Astrocyte (in vitro differentiated cells and primary cell): ENCODE results near the gene TAGLN2.

ENCODE experiments used
- CTCF ChIP-seq: IDR thresholded peaks from 2 replicates; pipeline ENCODE4 v1.5.1; 2011; ENCODE audit warnings: low read depth, mild to moderate bottlenecking, inconsistent platforms, low read length, moderate library complexity; ENCODE audit not compliant: insufficient read depth
- EZH2 ChIP-seq: IDR thresholded peaks from 2 replicates; pipeline ENCODE4 v1.6.1; 2012; ENCODE audit warnings: mild to moderate bottlenecking, low read length, inconsistent platforms; ENCODE audit not compliant: insufficient read depth

- TF ChIP-seq CTCF (no peak), EZH2 (no peak)
These were observed 26.8 kb downstream of the TAGLN2 start for GRCh38 chr1:159898527-159898926.
